Measurements from ENCODE around the gene HP1BP3.

DNA sequence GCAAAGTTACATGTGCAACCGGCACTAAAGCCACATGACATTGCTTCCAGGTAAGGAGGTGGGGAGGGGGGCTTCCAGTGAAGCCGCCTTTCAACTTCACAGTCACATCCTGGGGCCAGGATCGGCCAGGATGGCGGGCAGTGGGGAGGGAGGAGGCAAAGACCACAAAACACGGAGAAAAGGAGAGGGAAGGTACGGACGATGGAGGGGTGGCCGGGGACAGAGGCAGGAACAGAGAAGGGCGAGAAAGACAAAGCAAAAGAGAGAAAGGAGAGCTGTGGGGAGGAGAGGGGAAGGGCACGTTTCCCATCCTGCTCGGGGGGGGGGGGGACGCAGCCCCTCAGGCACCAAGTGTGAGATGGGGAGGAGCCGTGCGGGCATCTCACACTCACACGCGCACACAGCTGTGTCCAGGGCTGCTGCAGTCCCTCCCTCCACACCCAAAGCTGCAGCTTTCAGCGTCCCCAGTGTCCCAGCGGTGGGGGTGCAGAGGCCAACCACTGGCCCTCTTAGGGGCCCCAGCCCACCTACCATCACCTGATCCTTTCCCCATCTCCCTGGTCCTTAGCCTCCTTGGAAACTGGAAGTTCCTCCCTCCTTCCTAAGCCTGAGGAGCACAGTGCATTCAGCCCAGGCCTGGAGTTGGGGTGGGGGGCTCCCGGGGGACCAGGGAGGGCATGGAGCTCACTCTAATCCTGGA is 57.0 kb downstream of the HP1BP3 start:
- TF ChIP-seq CTCF (IDR thresholded peaks at IDR 0.05) (no peak), POLR2A (IDR thresholded peaks at IDR 0.05) (no peak)
